ENCODE results near the gene PRKG1.
"Not testable (repeated sequence)": the region's sequence is repeated elsewhere in the genome, so short reads cannot be mapped to it uniquely, and the experiment has no call there.

The PRKG1 gene

GRCh38 chr10:52032681-52033629, 958.7 kb downstream of the PRKG1 start:
- TF ChIP-seq CTCF (IDR thresholded peaks at IDR 0.05; ENCODE audit: low read depth, low read length) = no peak
- no peak for TF ChIP-seq EZH2phosphoT487 (IDR thresholded peaks at IDR 0.05; ENCODE audit: low read depth)
- no peaks in the 10 kb centered on the region for H3K36me3 ChIP-seq (replicated peaks; ENCODE audit: low read depth, low read length)
- H3K4me1 ChIP-seq (ENCODE audit: low read length) = no peaks in the 10 kb centered on the region
- no peaks in the 10 kb centered on the region for H3K27me3 ChIP-seq (ENCODE audit: low read depth, low read length)
- no peak overlapping the region for H2AFZ ChIP-seq (ENCODE audit: low read depth, low read length)
- no peaks in the 10 kb centered on the region for H4K20me1 ChIP-seq (ENCODE audit: insufficient read depth, low read length)
- H3K4me3 ChIP-seq (ENCODE audit: low read length) = no peak overlapping the region
- H3K9ac ChIP-seq (ENCODE audit: low read length) = no peak overlapping the region
- no peak overlapping the region for H3K27ac ChIP-seq (ENCODE audit: low read length)
- no peak overlapping the region for H3K4me2 ChIP-seq (ENCODE audit: low read length)
- H3K9me3 ChIP-seq (ENCODE audit: insufficient read depth, low read length) = no peaks in the 10 kb centered on the region
- no peaks in the 10 kb centered on the region for H3K79me2 ChIP-seq (ENCODE audit: low read length)

- not testable (repeated sequence) for H3K9ac ChIP-seq (ENCODE audit: low read length); H3K4me2 ChIP-seq (ENCODE audit: low read length); H3K4me3 ChIP-seq (ENCODE audit: low read length); H2AFZ ChIP-seq (ENCODE audit: low read depth, low read length); H3K4me1 ChIP-seq (ENCODE audit: low read length); H4K20me1 ChIP-seq (ENCODE audit: insufficient read depth, low read length); H3K27me3 ChIP-seq (ENCODE audit: low read depth, low read length); H3K9me3 ChIP-seq (ENCODE audit: insufficient read depth, low read length); H3K79me2 ChIP-seq (ENCODE audit: low read length); H3K36me3 ChIP-seq (replicated peaks; ENCODE audit: low read depth, low read length); H3K27ac ChIP-seq (ENCODE audit: low read length)
Observed at GRCh38 chr10:52039002-52039793, 964.9 kb downstream of the PRKG1 start.

- no peaks in the 10 kb centered on the region for H3K9me3 ChIP-seq (ENCODE audit: insufficient read depth, low read length)
- H3K27me3 ChIP-seq (ENCODE audit: low read depth, low read length) = no peaks in the 10 kb centered on the region
- no peak overlapping the region for H3K27ac ChIP-seq (ENCODE audit: low read length)
- no peaks in the 10 kb centered on the region for H3K36me3 ChIP-seq (replicated peaks; ENCODE audit: low read depth, low read length)
- H3K4me2 ChIP-seq (ENCODE audit: low read length) = no peak overlapping the region
- H3K4me3 ChIP-seq (ENCODE audit: low read length) = no peak overlapping the region
- no peaks in the 10 kb centered on the region for H4K20me1 ChIP-seq (ENCODE audit: insufficient read depth, low read length)
- no peak overlapping the region for H2AFZ ChIP-seq (ENCODE audit: low read depth, low read length)
- H3K9ac ChIP-seq (ENCODE audit: low read length) = no peak overlapping the region
- no peak for TF ChIP-seq EZH2phosphoT487 (IDR thresholded peaks at IDR 0.05; ENCODE audit: low read depth)
- TF ChIP-seq CTCF (IDR thresholded peaks at IDR 0.05; ENCODE audit: low read depth, low read length) = no peak
- H3K79me2 ChIP-seq (ENCODE audit: low read length) = no peaks in the 10 kb centered on the region
- H3K4me1 ChIP-seq (ENCODE audit: low read length) = no peaks in the 10 kb centered on the region
Observed at GRCh38 chr10:52040486-52040885, 966.2 kb downstream of the PRKG1 start.

- Histone ChIP-seq H3K4me3 (ENCODE audit: low read length) (no peak overlapping the region), H3K9me3 (ENCODE audit: insufficient read depth, low read length) (no peaks in the 10 kb centered on the region)
- no peak for TF ChIP-seq CTCF (IDR thresholded peaks at IDR 0.05; ENCODE audit: low read depth, low read length)
- TF ChIP-seq EZH2phosphoT487 (IDR thresholded peaks at IDR 0.05; ENCODE audit: low read depth) = no peak
Observed at GRCh38 chr10:52043811-52044210, 969.5 kb downstream of the PRKG1 start.

More at GRCh38 chr10:52043811-52044210, 969.5 kb downstream of the PRKG1 start:
- Histone ChIP-seq H2AFZ (ENCODE audit: low read depth, low read length) (no peak overlapping the region), H4K20me1 (ENCODE audit: insufficient read depth, low read length) (no peaks in the 10 kb centered on the region), H3K4me1 (ENCODE audit: low read length) (no peaks in the 10 kb centered on the region), H3K79me2 (ENCODE audit: low read length) (no peaks in the 10 kb centered on the region), H3K4me2 (ENCODE audit: low read length) (no peak overlapping the region), H3K9ac (ENCODE audit: low read length) (no peak overlapping the region), H3K36me3 (replicated peaks; ENCODE audit: low read depth, low read length) (no peaks in the 10 kb centered on the region), H3K27ac (ENCODE audit: low read length) (no peak overlapping the region), H3K27me3 (ENCODE audit: low read depth, low read length) (no peaks in the 10 kb centered on the region)

Data from OCI-LY3 (cell line).